ENCODE data around the gene PAN3. TPM values are rescaled to one million over a fixed set of nuclear protein-coding genes. Genes with fewer than 3 reads are reported as not detected.

Gene PAN3
- total RNA-seq, 1 experiment from 2014 or later: 46.1 TPM

DNA sequence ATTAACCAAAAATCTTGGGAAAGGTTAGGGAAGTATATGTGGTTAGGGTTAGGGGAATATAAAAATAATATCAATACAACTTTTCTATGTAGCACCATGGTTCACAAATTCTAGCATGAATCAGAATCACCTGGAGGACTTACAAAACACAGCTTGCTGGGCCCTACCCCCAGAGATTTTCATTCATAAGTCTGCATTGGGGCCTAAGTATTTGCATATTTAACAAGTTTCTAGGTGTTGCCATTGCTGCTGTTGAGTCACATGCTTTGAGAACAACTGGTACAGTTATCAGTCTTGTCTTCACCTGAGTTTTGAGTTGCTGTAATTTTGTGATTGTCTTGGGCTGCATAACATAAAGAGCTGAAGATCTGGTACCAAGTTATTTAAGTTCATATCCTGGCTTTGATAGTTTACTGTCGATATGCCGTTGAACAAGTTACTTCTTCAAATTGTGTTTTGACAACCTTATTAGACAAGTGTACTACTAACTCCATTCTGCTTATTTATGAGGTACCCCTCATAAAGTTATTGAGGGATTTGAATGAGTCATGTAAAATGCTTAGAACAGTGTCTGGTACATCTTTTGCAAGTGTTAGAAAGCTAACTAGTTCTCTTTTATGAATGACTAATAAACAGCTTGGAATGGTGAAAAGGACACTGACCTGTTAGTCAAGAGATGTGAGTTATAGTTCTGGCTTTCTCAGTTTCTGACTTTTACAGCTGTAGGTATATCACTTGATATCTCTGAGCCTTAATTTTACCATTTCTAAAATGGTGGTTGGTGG lies 132.9 kb downstream of the PAN3 start:
- no peak for DNase-seq (ENCODE audit: low spot score)
- no peaks in the 10 kb centered on the region for H3K9me3 ChIP-seq (ENCODE audit: low read depth, low read length, poor library complexity, severe bottlenecking)
- no peaks in the 10 kb centered on the region for H3K27me3 ChIP-seq (replicated peaks; ENCODE audit: insufficient read depth, low read depth, low read length, poor library complexity)
- no peak for TF ChIP-seq EZH2 (IDR thresholded peaks at IDR 0.05; ENCODE audit: borderline replicate concordance, low read depth, low read length, poor library complexity, severe bottlenecking)
- no peak for TF ChIP-seq CTCF (conservative IDR thresholded peaks at IDR 0.05; ENCODE audit: low read depth, low read length)
- no TSS peak for BruUV-seq (replicated peaks)
- H3K36me3 ChIP-seq (ENCODE audit: insufficient read depth, low read length, poor library complexity, severe bottlenecking): peaks cover 14% of the 10 kb centered on the region
- H3K4me3 ChIP-seq (ENCODE audit: low read depth, low read length, poor library complexity, severe bottlenecking): no peak overlapping the region
- POLR2A ChIA-PET (ENCODE audit: low non-redundant PET): no interaction called here
- intact Hi-C loops (cut with micrococcal nuclease; ENCODE audit: unreplicated experiment): loop anchor here (5.0 to 10.0 kb wide), 2 partner anchors 214 to 256 kb away; no protein-coding TSS in a partner anchor
- no peak overlapping the region for H3K27ac ChIP-seq (ENCODE audit: low read depth, low read length, poor library complexity, severe bottlenecking)
- H3K4me1 ChIP-seq (ENCODE audit: insufficient read depth, low read length, poor library complexity, severe bottlenecking): no peaks in the 10 kb centered on the region
- CTCF ChIA-PET: no interaction called here

DNA sequence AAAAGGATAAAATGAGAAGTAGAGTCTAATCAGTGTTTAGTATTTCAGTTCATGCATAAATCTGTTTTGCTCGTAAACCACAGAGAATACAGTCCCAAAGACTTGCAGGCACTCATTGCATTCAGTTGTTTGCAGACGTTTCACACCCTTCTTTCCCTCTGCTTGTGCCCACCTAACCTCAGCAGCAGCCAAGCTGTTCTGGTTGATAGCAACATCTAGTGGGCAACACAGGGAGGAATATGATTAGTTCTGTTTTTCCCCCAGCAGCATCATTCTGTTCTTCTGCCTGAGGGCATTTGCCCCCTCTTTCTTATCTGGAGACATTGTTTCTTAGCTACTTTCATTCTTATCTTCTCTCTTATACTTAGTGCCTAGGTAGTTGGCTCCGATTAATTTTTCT lies 135.6 kb downstream of the PAN3 start:
- H3K36me3 ChIP-seq (ENCODE audit: insufficient read depth, low read length, poor library complexity, severe bottlenecking): peaks cover 6% of the 10 kb centered on the region
- no peak overlapping the region for H3K27ac ChIP-seq (ENCODE audit: low read depth, low read length, poor library complexity, severe bottlenecking)
- H3K4me1 ChIP-seq (ENCODE audit: insufficient read depth, low read length, poor library complexity, severe bottlenecking): no peaks in the 10 kb centered on the region
- no peaks in the 10 kb centered on the region for H3K27me3 ChIP-seq (replicated peaks; ENCODE audit: insufficient read depth, low read depth, low read length, poor library complexity)
- intact Hi-C loops (cut with micrococcal nuclease; ENCODE audit: unreplicated experiment): loop anchor here (5.0 to 10.0 kb wide), 2 partner anchors 217 to 259 kb away; no protein-coding TSS in a partner anchor
- peak; percentile 34 for DNase-seq (ENCODE audit: low spot score)
- no peaks in the 10 kb centered on the region for H3K9me3 ChIP-seq (ENCODE audit: low read depth, low read length, poor library complexity, severe bottlenecking)
- no TSS peak for BruUV-seq (replicated peaks)
- TF ChIP-seq CTCF (conservative IDR thresholded peaks at IDR 0.05; ENCODE audit: low read depth, low read length): peak; percentile 42
- no peak for TF ChIP-seq EZH2 (IDR thresholded peaks at IDR 0.05; ENCODE audit: borderline replicate concordance, low read depth, low read length, poor library complexity, severe bottlenecking)
- CTCF ChIA-PET: no interaction called here
- POLR2A ChIA-PET (ENCODE audit: low non-redundant PET): no interaction called here
- no peak overlapping the region for H3K4me3 ChIP-seq (ENCODE audit: low read depth, low read length, poor library complexity, severe bottlenecking)

DNA sequence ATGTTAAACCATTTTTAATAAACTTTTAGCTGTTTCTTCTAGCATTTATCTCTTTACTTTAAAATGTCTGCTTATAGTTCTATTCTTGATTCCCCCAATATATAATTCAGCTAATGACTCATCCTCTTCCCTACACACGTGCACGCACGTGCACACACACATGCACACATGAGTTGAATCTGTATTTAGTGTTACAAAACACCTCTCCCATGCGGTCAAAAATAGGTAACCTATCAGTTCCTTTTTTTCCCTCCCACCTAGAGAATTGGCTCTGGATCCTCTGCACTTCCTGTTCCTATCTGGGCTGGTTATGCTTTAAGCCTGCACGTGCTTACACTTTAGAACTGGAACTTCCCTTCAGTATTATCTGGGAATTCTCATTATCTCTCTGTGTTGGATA lies 144.1 kb downstream of the PAN3 start:
- ChIA-PET POLR2A (ENCODE audit: low non-redundant PET) (no interaction called here), CTCF (no interaction called here)
- no TSS peak for BruUV-seq (replicated peaks)
- intact Hi-C loops (cut with micrococcal nuclease; ENCODE audit: unreplicated experiment): no loop called here
- TF ChIP-seq CTCF (conservative IDR thresholded peaks at IDR 0.05; ENCODE audit: low read depth, low read length) (no peak), EZH2 (IDR thresholded peaks at IDR 0.05; ENCODE audit: borderline replicate concordance, low read depth, low read length, poor library complexity, severe bottlenecking) (no peak)
- H3K4me1 ChIP-seq (ENCODE audit: insufficient read depth, low read length, poor library complexity, severe bottlenecking): no peaks in the 10 kb centered on the region
- no peak for DNase-seq (ENCODE audit: low spot score)
- no peaks in the 10 kb centered on the region for H3K9me3 ChIP-seq (ENCODE audit: low read depth, low read length, poor library complexity, severe bottlenecking)
- H3K27me3 ChIP-seq (replicated peaks; ENCODE audit: insufficient read depth, low read depth, low read length, poor library complexity): no peaks in the 10 kb centered on the region
- H3K4me3 ChIP-seq (ENCODE audit: low read depth, low read length, poor library complexity, severe bottlenecking): no peak overlapping the region
- H3K36me3 ChIP-seq (ENCODE audit: insufficient read depth, low read length, poor library complexity, severe bottlenecking): peaks cover 20% of the 10 kb centered on the region
- no peak overlapping the region for H3K27ac ChIP-seq (ENCODE audit: low read depth, low read length, poor library complexity, severe bottlenecking)
